Heart right ventricle (tissue), 16 donors: ENCODE data around the gene XRCC1. TPM values are rescaled to one million over a fixed set of nuclear protein-coding genes. Genes with fewer than 3 reads are reported as not detected.

Source experiments
- ATAC-seq, 8 donors: fragments of 200-7000 bp; cut with Tn5 transposase; one replicate each; pipeline ENCODE4 v1.9.1; 2020; ENCODE audit warnings: mild to moderate bottlenecking in 8 of 8, moderate library complexity in 8 of 8, moderate number of reproducible peaks in 1 of 8
- DNase-seq, 2 donors: peaks; one replicate each; pipeline ENCODE4 v3.0.0-alpha.2; 2020
- H3K27ac ChIP-seq, 10 donors: fragments of 200-600 bp; sonication (generic) in 2 of 10; one replicate each; pipeline versions ENCODE4 v1.5.0 to v1.8.0; 2020 to 2022; ENCODE audit warnings: mild to moderate bottlenecking in 3 of 10
- H3K27me3 ChIP-seq, 7 donors: fragments of 200-600 bp; one replicate each; pipeline ENCODE4 v1.8.0; 2021 to 2022; ENCODE audit warnings: mild to moderate bottlenecking in 2 of 7
- H3K36me3 ChIP-seq, 9 donors: fragments of 200-600 bp; sonication (generic) in 1 of 9; one replicate each; pipeline versions ENCODE4 v1.5.0 to v1.8.0; 2020 to 2022; ENCODE audit warnings: mild to moderate bottlenecking in 2 of 9
- H3K4me1 ChIP-seq, 9 donors: fragments of 200-600 bp; sonication (generic) in 1 of 9; one replicate each; pipeline versions ENCODE4 v1.5.0 to v1.8.0; 2020 to 2022; ENCODE audit warnings: mild to moderate bottlenecking in 4 of 9
- H3K4me3 ChIP-seq, 10 donors: fragments of 200-600 bp; sonication (generic) in 2 of 10; one replicate each; pipeline versions ENCODE4 v1.5.0 to v1.8.0; 2020 to 2022; ENCODE audit warnings: mild to moderate bottlenecking in 7 of 10, moderate library complexity in 2 of 10
- H3K9me3 ChIP-seq, 11 donors: fragments of 200-600 bp in 10 of 11; sonication (generic) in 2 of 11; one replicate each; pipeline versions ENCODE4 v1.5.0 to v1.8.0; 2013 to 2022; ENCODE audit warnings: mild to moderate bottlenecking in 2 of 11, control low read depth in 1 of 11, moderate library complexity in 1 of 11
- WGBS, 2 donors: extraction: QIAGEN DNeasy Blood & Tissue Kit; methylation state at CpG; one replicate each; pipeline ENCODE4 v1.1.7; 2013; ENCODE audit warnings: inconsistent platforms in 1 of 2; 5-methylcytosine and 5-hydroxymethylcytosine counted together
- intact Hi-C, 10 donors: fragments of 100-400 bp; cut with DNase I; formaldehyde crosslinking; loops; one replicate each; pipeline versions ENCODE4 v1.11.1 to v1.14.2; 2022
- polyA plus RNA-seq, 2 donors: library from polyadenylated mRNA; stranded (reverse); fragments of 200-250 nt; gene quantifications; one replicate each; pipeline ENCODE4 v1.2.3, GENCODE V29; 2013
- total RNA-seq, 10 donors: library from RNA; stranded (reverse); fragmentation: NEBNext Ultra II Directional in 3 of 10; extraction: Animal tissue kit (Norgen Biotek cat#: 25700) in 3 of 10; gene quantifications; one replicate each; pipeline versions ENCODE4 v1.2.1 to v1.2.4, GENCODE V29; 2021 to 2023
- TF ChIP-seq, protein P1 (sequence below), 9 donors: fragments of 200-600 bp; sonication (generic) in 2 of 9; IDR thresholded peaks; one replicate each; pipeline versions ENCODE4 v1.5.0 to v1.8.0; 2021 to 2022; ENCODE audit warnings: antibody characterized with exemption in 9 of 9, mild to moderate bottlenecking in 5 of 9, moderate library complexity in 1 of 9
- donor health status: Arrhythmogenic right ventricular cardiomyopathy.
- donor health status: ischemic (EF 13 %, LVEDD 7.1; RV severe dilation, severe dysfunction).
- donor health status: healthy with polysubstance abuse.
- donor health status: DM: no; HTN: yes; CAD: no.
- donor health status: DM: no; HTN: no; CAD: no.
- donor health status: ischemic (EF 25% LVEDD 6.9; RV normal size, moderate dysfunction).
- donor health status: ischemic (EF 25% LVEDD 5.7; RV mildly dilated, moderate dysfunction).
- donor health status: healthy.
- donor health status: DM: yes; HTN: yes; CAD: no.
- donor health status: Ischemic cardiomyopathy.
- donor health status: ischemic (EF 35%, LVEDD 5.7; RV mildly dilated, moderate dysfunction).
- donor health status: nonischemic (EF 11% LVEDD 7.7; RV severe dilation, severe dysfunction).
- donor health status: DM: yes; HTN: yes; CAD: no.
- donor health status: PGD.
- donor health status: ischemic (EF 29% LVEDD 5.4; RV normal size, mild dysfunction).
- donor health status: nonischemic (EF 23%, LVEDD 6.1; RV moderate dilation, normal function).

XRCC1 gene
- total and polyA plus RNA-seq, 12 donors = 11.0 to 21.9 (median 17.7) TPM

DNA sequence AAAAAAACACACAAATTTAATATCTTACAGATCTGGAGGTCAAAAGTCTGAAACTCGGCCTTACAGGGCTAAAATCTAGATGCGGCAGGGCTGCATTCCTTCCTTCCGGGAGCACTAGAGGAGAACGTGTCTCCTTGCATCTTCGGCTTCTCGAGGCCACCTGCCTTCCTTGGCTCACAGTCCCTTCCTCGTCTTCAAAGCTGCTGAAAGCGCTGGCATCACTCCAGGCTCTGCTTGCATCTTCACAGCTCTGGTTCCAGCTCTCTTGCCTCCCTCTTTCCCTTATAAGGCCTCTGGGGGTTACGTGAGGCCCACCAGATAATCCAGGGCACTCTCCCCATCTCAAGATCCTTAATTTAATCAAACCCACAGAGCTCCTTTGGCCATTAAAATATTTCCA lies 10.5 kb downstream of the XRCC1 start:
- DNase-seq (no peak), ATAC-seq (no peak)
- intact Hi-C loops = no loop called here
- peaks cover 0 to 32% (median 11%) of the 10 kb centered on the region in 9 donors for H3K36me3 ChIP-seq
- H3K4me3 ChIP-seq = no peak overlapping the region
- H3K27me3 ChIP-seq = no peaks in the 10 kb centered on the region
- no peaks in the 10 kb centered on the region for H3K9me3 ChIP-seq
- H3K4me1 ChIP-seq = peaks cover 2 to 30% (median 15%) of the 10 kb centered on the region in 9 donors
- TF ChIP-seq, protein P1, sequence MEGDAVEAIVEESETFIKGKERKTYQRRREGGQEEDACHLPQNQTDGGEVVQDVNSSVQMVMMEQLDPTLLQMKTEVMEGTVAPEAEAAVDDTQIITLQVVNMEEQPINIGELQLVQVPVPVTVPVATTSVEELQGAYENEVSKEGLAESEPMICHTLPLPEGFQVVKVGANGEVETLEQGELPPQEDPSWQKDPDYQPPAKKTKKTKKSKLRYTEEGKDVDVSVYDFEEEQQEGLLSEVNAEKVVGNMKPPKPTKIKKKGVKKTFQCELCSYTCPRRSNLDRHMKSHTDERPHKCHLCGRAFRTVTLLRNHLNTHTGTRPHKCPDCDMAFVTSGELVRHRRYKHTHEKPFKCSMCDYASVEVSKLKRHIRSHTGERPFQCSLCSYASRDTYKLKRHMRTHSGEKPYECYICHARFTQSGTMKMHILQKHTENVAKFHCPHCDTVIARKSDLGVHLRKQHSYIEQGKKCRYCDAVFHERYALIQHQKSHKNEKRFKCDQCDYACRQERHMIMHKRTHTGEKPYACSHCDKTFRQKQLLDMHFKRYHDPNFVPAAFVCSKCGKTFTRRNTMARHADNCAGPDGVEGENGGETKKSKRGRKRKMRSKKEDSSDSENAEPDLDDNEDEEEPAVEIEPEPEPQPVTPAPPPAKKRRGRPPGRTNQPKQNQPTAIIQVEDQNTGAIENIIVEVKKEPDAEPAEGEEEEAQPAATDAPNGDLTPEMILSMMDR (IDR thresholded peaks at IDR 0.05) = no peak
- WGBS, 2 donors = 67 to 70% methylated on average over 9 of the region's 9 CpGs
- no peak overlapping the region for H3K27ac ChIP-seq

DNA sequence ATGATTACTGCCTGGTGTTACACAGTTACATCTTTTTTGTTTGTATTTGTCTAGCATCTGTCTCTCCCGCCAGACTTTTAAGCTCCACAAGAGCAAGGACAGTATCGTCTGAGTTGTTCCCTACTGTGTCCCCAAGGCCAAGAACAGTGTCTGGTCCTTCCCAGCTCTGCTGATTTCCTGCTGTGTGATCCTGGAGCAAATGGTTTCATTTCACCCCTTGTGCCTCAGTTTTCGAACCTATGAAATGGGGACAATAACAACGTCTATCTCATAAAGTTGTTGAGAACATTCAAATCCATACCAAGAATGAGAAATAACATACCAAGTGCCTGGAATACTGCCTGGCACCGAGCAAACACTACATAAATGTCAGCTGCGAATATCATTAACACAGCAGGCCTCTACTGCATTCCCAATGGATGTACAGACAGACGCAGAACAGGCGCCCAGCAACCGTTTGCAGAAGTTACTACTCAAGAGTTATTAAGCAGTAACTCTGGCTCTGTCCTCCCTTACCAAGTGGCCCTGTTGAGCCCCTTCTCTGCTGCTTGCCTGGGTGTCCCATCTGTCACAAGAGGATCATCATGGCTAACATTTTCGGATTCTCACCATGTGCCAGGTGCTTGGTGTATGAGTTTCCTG lies 11.4 kb downstream of the XRCC1 start:
- peak overlapping the region in 4 of 10 donors; percentile 62 to 91 (median 74) for H3K27ac ChIP-seq
- WGBS, 2 donors = 78 to 88% methylated on average over 10 of the region's 10 CpGs
- H3K27me3 ChIP-seq = no peaks in the 10 kb centered on the region
- intact Hi-C loops = no loop called here
- H3K4me1 ChIP-seq = peaks cover 2 to 30% (median 15%) of the 10 kb centered on the region in 9 donors
- no peak overlapping the region for H3K4me3 ChIP-seq
- no peaks in the 10 kb centered on the region for H3K9me3 ChIP-seq
- TF ChIP-seq, protein P1 (IDR thresholded peaks at IDR 0.05) = no peak
- H3K36me3 ChIP-seq = peaks cover 0 to 39% (median 11%) of the 10 kb centered on the region in 9 donors
- DNase-seq (no peak), ATAC-seq (no peak)

DNA sequence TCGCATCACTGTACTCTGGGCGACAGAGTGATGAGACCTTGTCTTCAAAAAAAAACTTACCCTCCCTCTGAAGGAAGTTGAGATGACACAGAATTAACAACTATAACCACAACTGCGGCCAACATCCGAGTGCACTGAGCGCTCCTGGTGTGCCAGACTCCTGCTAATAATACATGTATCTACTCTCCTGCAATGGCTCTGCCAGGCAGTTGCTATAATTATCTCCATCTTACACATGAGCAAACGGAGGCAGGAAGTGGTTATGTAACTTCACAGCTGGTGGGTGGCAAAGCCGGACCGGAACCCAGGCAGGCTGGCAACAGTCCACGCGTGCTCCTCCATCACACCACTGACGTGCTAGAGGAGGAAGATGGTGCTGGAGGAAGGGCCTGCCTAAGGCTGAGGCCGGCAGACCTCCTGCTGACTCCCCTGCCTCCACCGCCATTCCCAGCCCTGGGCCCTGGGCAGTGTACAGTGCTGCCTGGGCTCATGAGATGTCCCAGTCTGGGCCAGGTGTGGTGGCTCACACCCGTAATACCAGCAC lies 12.6 kb downstream of the XRCC1 start:
- intact Hi-C loops = no loop called here
- ATAC-seq = peak; percentile 89 to 96 (median 94)
- H3K36me3 ChIP-seq = peaks cover 0 to 48% (median 11%) of the 10 kb centered on the region in 9 donors
- peak; percentile 83 to 84 for DNase-seq
- no peaks in the 10 kb centered on the region for H3K27me3 ChIP-seq
- peak overlapping the region in 9 of 10 donors; percentile 34 to 91 (median 70) for H3K27ac ChIP-seq
- peaks cover 2 to 30% (median 15%) of the 10 kb centered on the region in 9 donors for H3K4me1 ChIP-seq
- H3K4me3 ChIP-seq = no peak overlapping the region
- no peaks in the 10 kb centered on the region for H3K9me3 ChIP-seq
- TF ChIP-seq, protein P1 (IDR thresholded peaks at IDR 0.05) = no peak
- WGBS, 2 donors = 48 to 50% methylated on average over 14 of the region's 14 CpGs

DNA sequence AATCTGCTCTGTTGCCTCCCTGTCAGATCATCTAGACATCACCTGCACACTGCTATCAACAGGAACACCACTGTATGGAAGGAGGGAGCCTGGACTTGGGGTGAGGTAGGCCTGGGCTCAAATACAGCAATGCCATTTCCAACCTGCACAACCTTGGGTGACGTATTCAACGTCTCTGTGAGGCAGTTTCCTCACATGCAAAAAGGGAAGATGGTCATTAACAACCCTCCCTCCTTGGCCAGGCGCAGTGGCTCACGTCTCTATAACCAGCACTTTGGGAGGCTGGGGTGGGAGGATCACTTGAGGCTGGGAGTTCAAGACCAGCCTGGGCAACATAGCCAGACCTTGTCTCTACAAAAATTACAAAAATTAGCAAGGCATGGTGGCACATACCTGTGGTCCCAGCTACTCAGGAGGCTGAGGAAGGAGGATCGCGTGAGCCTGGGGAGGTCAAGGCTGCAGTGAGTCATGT lies 13.1 kb downstream of the XRCC1 start:
- ATAC-seq (peak in 2 of 8 donors; percentile 14 to 28), DNase-seq (no peak)
- peaks cover 2 to 30% (median 15%) of the 10 kb centered on the region in 9 donors for H3K4me1 ChIP-seq
- WGBS, 2 donors = 85 to 91% methylated on average over 6 of the region's 6 CpGs
- H3K9me3 ChIP-seq = no peaks in the 10 kb centered on the region
- no peak overlapping the region for H3K4me3 ChIP-seq
- H3K27me3 ChIP-seq = no peaks in the 10 kb centered on the region
- TF ChIP-seq, protein P1 (IDR thresholded peaks at IDR 0.05) = no peak
- peaks cover 0 to 52% (median 11%) of the 10 kb centered on the region in 9 donors for H3K36me3 ChIP-seq
- intact Hi-C loops = no loop called here
- H3K27ac ChIP-seq = peak overlapping the region in 9 of 10 donors; percentile 28 to 91 (median 70)
